GM23338 (cell line): Measurements from ENCODE around the gene TARBP1. TPM values are rescaled to one million over a fixed set of nuclear protein-coding genes. Genes with fewer than 3 reads are reported as not detected.

Experiments used
- ATAC-seq: fragments of 200-7000 bp; cut with Tn5 transposase; 3 replicates; pipeline ENCODE4 v1.9.1; 2020
- DNase-seq: peaks from one replicate; pipeline ENCODE4 v3.0.0-alpha.2; 2015; ENCODE audit warnings: low spot score
- H2AFZ ChIP-seq: fragments of 200-600 bp; sonication (generic); 2 replicates; pipeline ENCODE4 v1.8.0; 2016; ENCODE audit warnings: antibody characterized with exemption, mild to moderate bottlenecking, moderate library complexity
- H3F3A ChIP-seq: fragments of 200-600 bp; sonication (generic); replicated peaks from 2 replicates; pipeline ENCODE4 v1.8.0; 2017; ENCODE audit warnings: antibody characterized with exemption, mixed run types, low read depth
- H3K27ac ChIP-seq: fragments of 200-600 bp; sonication (generic); 2 replicates; pipeline ENCODE4 v1.6.1; 2016; ENCODE audit warnings: low read depth
- H3K27me3 ChIP-seq: fragments of 200-600 bp; sonication (generic); 2 replicates; pipeline ENCODE4 v1.8.0; 2016; ENCODE audit warnings: mild to moderate bottlenecking, mixed run types, moderate library complexity; ENCODE audit not compliant: insufficient read depth
- H3K36me3 ChIP-seq: fragments of 200-600 bp; sonication (generic); 2 replicates; pipeline ENCODE4 v1.8.0; 2016; ENCODE audit warnings: mild to moderate bottlenecking; ENCODE audit not compliant: insufficient read depth
- H3K4me1 ChIP-seq: fragments of 200-600 bp; sonication (generic); 2 replicates; pipeline ENCODE4 v1.8.0; 2016; ENCODE audit warnings: mild to moderate bottlenecking, moderate library complexity; ENCODE audit not compliant: insufficient read depth
- H3K4me2 ChIP-seq: fragments of 200-600 bp; sonication (generic); 2 replicates; pipeline ENCODE4 v1.7.1; 2017; ENCODE audit warnings: mixed run types
- H3K4me3 ChIP-seq: fragments of 200-600 bp; sonication (generic); 2 replicates; pipeline ENCODE4 v1.6.1; 2016; ENCODE audit warnings: mixed run types
- H3K79me2 ChIP-seq: fragments of 200-600 bp; sonication (generic); replicated peaks from 2 replicates; pipeline ENCODE4 v1.8.0; 2017; ENCODE audit warnings: mild to moderate bottlenecking; ENCODE audit not compliant: insufficient read depth
- H3K9me2 ChIP-seq: fragments of 200-600 bp; sonication (generic); 2 replicates; pipeline ENCODE4 v1.8.0; 2017; ENCODE audit not compliant: insufficient read depth
- H4K20me1 ChIP-seq: fragments of 200-600 bp; sonication (generic); replicated peaks from 2 replicates; pipeline ENCODE4 v1.8.0; 2017; ENCODE audit warnings: mild to moderate bottlenecking; ENCODE audit not compliant: insufficient read depth
- H3K27ac Mint-ChIP-seq: 2 replicates; pipeline ENCODE4 v1.8.0; 2020; ENCODE audit warnings: inconsistent platforms, mild to moderate bottlenecking, moderate library complexity, mixed read lengths
- H3K27me3 Mint-ChIP-seq: 3 replicates; pipeline ENCODE4 v1.8.0; 2022; ENCODE audit warnings: low read depth, mild to moderate bottlenecking, moderate library complexity, mixed read lengths, inconsistent platforms; ENCODE audit not compliant: insufficient read depth, poor library complexity
- H3K36me3 Mint-ChIP-seq: 3 replicates; pipeline ENCODE4 v1.8.0; 2021; ENCODE audit warnings: low read depth, mild to moderate bottlenecking, inconsistent platforms, moderate library complexity, mixed read lengths
- H3K4me1 Mint-ChIP-seq: 3 replicates; pipeline ENCODE4 v1.8.0; 2020; ENCODE audit warnings: mild to moderate bottlenecking, inconsistent platforms, mixed read lengths
- H3K4me3 Mint-ChIP-seq: 3 replicates; pipeline ENCODE4 v1.8.0; 2021; ENCODE audit warnings: moderate library complexity, mild to moderate bottlenecking, inconsistent platforms, mixed read lengths
- H3K9me3 Mint-ChIP-seq: 3 replicates; pipeline ENCODE4 v1.8.0; 2020; ENCODE audit warnings: moderate library complexity, mild to moderate bottlenecking, inconsistent platforms, mixed read lengths
- CREB1 ChIP-seq: fragments of 250-450 bp; sonication (Bioruptor Pico); IDR thresholded peaks from 2 replicates; pipeline ENCODE4 v1.5.0; 2020; ENCODE audit warnings: low read depth, mild to moderate bottlenecking, moderate library complexity
- CTCF ChIP-seq, 2 experiments: fragments of 200-600 bp in 1 of 2; sonication (generic) in 1 of 2; conservative IDR thresholded peaks; 2 replicates each; pipeline versions ENCODE4 v1.5.1 to v1.6.1; 2016 to 2017; ENCODE audit warnings: antibody characterized with exemption in 2 of 2, low read depth in 2 of 2, mild to moderate bottlenecking in 2 of 2, moderate library complexity in 1 of 2
- ETS1 ChIP-seq: IDR thresholded peaks from 2 replicates; pipeline ENCODE4 v1.6.1; 2016; ENCODE audit warnings: antibody characterized with exemption
- EZH2 ChIP-seq: fragments of 200-600 bp; sonication (generic); IDR thresholded peaks from one replicate; pipeline ENCODE4 v1.8.0; 2017; ENCODE audit warnings: antibody characterized with exemption, mild to moderate bottlenecking, low read depth; ENCODE audit not compliant: unreplicated experiment
- EZH2phosphoT487 ChIP-seq: fragments of 200-600 bp; sonication (generic); IDR thresholded peaks from one replicate; pipeline ENCODE4 v1.8.1; 2018; ENCODE audit warnings: antibody characterized with exemption; ENCODE audit not compliant: unreplicated experiment
- NANOG ChIP-seq: IDR thresholded peaks from 2 replicates; pipeline ENCODE4 v1.6.1; 2016; ENCODE audit warnings: antibody characterized with exemption, borderline replicate concordance
- POLR2AphosphoS5 ChIP-seq: IDR thresholded peaks from 2 replicates; pipeline ENCODE4 v1.6.1; 2016; ENCODE audit warnings: antibody characterized with exemption, low read depth
- REST ChIP-seq: IDR thresholded peaks from one replicate; pipeline ENCODE4 v1.6.1; 2018; ENCODE audit warnings: antibody characterized with exemption; ENCODE audit not compliant: unreplicated experiment
- STAT1 ChIP-seq: IDR thresholded peaks from one replicate; pipeline ENCODE4 v1.6.1; 2016; ENCODE audit warnings: antibody characterized with exemption; ENCODE audit not compliant: unreplicated experiment
- polyA plus RNA-seq: library from polyadenylated mRNA; unstranded; fragments of >200 nt; fragmentation: Nextera tagmentation; extraction: Ambion mirVana; gene quantifications from 2 replicates; pipeline ENCODE4 v1.2.1, GENCODE V29; 2016
- total RNA-seq: library from RNA; depleted of rRNA; stranded (reverse); fragments of >200 nt; shearing (Covaris generic); gene quantifications from 2 replicates; pipeline ENCODE4 v1.2.3, GENCODE V29; 2014

Gene TARBP1
- total and polyA plus RNA-seq, 2 experiments from 2014 or later, result 14.9 to 18.8 TPM

- TF ChIP-seq ETS1 (no peak), EZH2 (no peak), POLR2AphosphoS5 (no peak), CREB1 (CRISPR knock-in tag) (no peak)
These were observed 863 bp downstream of the TARBP1 start (continued) for GRCh38 chr1:234478152-234478480.

- Mint-ChIP-seq H3K9me3 (no peaks in the 10 kb centered on the region), H3K4me3 (peak overlapping the region; percentile 86), H3K4me1 (peaks cover 35% of the 10 kb centered on the region), H3K36me3 (no peaks in the 10 kb centered on the region), H3K27me3 (peaks cover 11% of the 10 kb centered on the region), H3K27ac (no peak overlapping the region)
- peak overlapping the region; percentile 79 for H3K4me3 ChIP-seq
- no peaks in the 10 kb centered on the region for H3K9me2 ChIP-seq
- DNase-seq, result no peak
- H4K20me1 ChIP-seq, result 0 out of 2 replicates have a peak, but pooled peaks cover 3% of the 10 kb centered on the region
- H3K36me3 ChIP-seq, result no peaks in the 10 kb centered on the region
- peaks cover 34% of the 10 kb centered on the region for H3K4me1 ChIP-seq
- H3K27ac ChIP-seq, result no peak overlapping the region
- H2AFZ ChIP-seq, result peak overlapping the region; percentile 93
- ATAC-seq, result no peak
- H3F3A ChIP-seq, result peaks cover 10% of the 10 kb centered on the region; the same call in 1 of the 2 replicates
- peak overlapping the region; percentile 97 for H3K4me2 ChIP-seq
- peaks cover 51% of the 10 kb centered on the region for H3K79me2 ChIP-seq
- TF ChIP-seq ETS1, result no peak
- no peak for TF ChIP-seq EZH2phosphoT487
- TF ChIP-seq NANOG, result no peak
- no peak for TF ChIP-seq EZH2
- peaks cover 41% of the 10 kb centered on the region for H3K27me3 ChIP-seq
These were observed 1.4 kb downstream of the TARBP1 start for GRCh38 chr1:234477386-234478151.

- Mint-ChIP-seq H3K4me1 (peaks cover 35% of the 10 kb centered on the region), H3K27me3 (peaks cover 6% of the 10 kb centered on the region), H3K36me3 (no peaks in the 10 kb centered on the region), H3K27ac (no peak overlapping the region), H3K9me3 (no peaks in the 10 kb centered on the region), H3K4me3 (peak overlapping the region; percentile 8)
- Histone ChIP-seq H3K4me3 (0 out of 2 replicates have a peak overlapping the region, but pooled peaks have one; percentile 14), H3K4me1 (peaks cover 34% of the 10 kb centered on the region), H3K79me2 (peaks cover 51% of the 10 kb centered on the region), H3K27me3 (peaks cover 27% of the 10 kb centered on the region), H3F3A (peaks cover 10% of the 10 kb centered on the region; the same call in 1 of the 2 replicates), H3K9me2 (no peaks in the 10 kb centered on the region), H3K36me3 (no peaks in the 10 kb centered on the region), H4K20me1 (0 out of 2 replicates have a peak, but pooled peaks cover 3% of the 10 kb centered on the region), H3K27ac (no peak overlapping the region), H3K4me2 (peak overlapping the region; percentile 61; the same call in 1 of the 2 replicates), H2AFZ (no peak overlapping the region)
- ATAC-seq, result no peak
- no peak for DNase-seq
- no peak for TF ChIP-seq REST
- no peak for TF ChIP-seq CREB1 (CRISPR knock-in tag)
- no peak for TF ChIP-seq POLR2AphosphoS5
- TF ChIP-seq EZH2phosphoT487, result no peak
- no peak for TF ChIP-seq STAT1
- TF ChIP-seq CTCF (conservative IDR thresholded peaks at IDR 0.05; ENCODE audit: low read depth in 2 of 2), result no peak
These were observed 2.8 kb downstream of the TARBP1 start for GRCh38 chr1:234476172-234476571.
